ENCODE measurements around the gene ULK4. TPM values are rescaled to one million over a fixed set of nuclear protein-coding genes. Genes with fewer than 3 reads are reported as not detected.

ULK4 gene
- polyA plus RNA-seq, 4 donors = 1.1 to 2.8 (median 1.8) TPM

DNA sequence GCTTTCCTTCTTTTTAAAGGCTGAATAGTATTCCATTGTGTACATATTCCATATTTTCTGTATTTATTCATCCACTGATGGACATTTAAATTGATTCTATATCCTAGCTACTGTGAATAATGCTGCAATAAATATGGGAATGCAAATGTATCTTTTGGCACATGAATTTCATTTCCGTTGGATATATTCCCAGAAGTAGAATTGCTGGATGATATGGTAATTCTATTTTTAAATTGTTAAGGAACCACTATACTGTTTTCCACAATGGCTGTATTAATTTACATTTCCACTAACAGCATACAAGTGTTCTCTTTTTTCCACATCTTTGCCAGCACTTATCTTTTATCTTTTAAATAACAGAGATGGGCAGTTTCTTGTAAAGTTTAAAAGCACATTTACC, 459.9 kb downstream of the ULK4 start:
- Histone ChIP-seq H3K36me3 (ENCODE audit: control insufficient read depth in 3 of 3, insufficient read depth in 2 of 3, low read depth in 1 of 3, low read length in 3 of 3) (no peaks in the 10 kb centered on the region), H3K27ac (ENCODE audit: low read depth in 1 of 3, low read length in 2 of 3) (no peak overlapping the region), H3K4me1 (ENCODE audit: control insufficient read depth in 3 of 3, insufficient read depth in 2 of 3, low read depth in 1 of 3, low read length in 2 of 3) (no peaks in the 10 kb centered on the region), H3K27me3 (ENCODE audit: control insufficient read depth in 3 of 3, insufficient read depth in 3 of 3, low read length in 3 of 3) (no peaks in the 10 kb centered on the region), H3K9me3 (ENCODE audit: control insufficient read depth in 2 of 2, insufficient read depth in 1 of 2, low read depth in 1 of 2, low read length in 1 of 2) (no peaks in the 10 kb centered on the region), H3K4me3 (ENCODE audit: low read depth in 1 of 3, low read length in 3 of 3) (no peak overlapping the region)
- FAIRE-seq (no peak), DNase-seq (no peak)
- 63 to 97% (median 78%) methylated on average over 1 of the region's 1 CpG for WGBS, 3 donors

DNA sequence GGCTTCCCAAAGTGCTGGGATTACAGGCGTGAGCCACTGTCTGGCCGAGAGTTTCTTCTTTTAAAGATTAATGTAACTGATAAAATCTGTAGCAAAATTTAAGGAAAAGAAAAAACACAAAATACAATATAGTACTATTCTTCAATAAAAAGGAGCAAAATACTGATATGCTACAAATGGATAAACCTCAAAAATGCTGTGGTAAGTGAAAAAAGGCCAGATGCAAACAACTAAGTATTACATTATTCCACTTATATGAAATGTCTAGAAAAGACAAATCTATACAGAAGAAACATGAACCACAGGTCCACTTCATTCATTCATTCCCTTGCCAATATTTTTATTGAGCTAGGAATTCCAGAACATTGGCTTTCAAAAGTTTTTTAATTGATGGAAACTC, 463.1 kb downstream of the ULK4 start:
- Histone ChIP-seq H3K4me3 (ENCODE audit: low read depth in 1 of 3, low read length in 3 of 3) (no peak overlapping the region), H3K27ac (ENCODE audit: low read depth in 1 of 3, low read length in 2 of 3) (no peak overlapping the region), H3K27me3 (ENCODE audit: control insufficient read depth in 3 of 3, insufficient read depth in 3 of 3, low read length in 3 of 3) (no peaks in the 10 kb centered on the region), H3K36me3 (ENCODE audit: control insufficient read depth in 3 of 3, insufficient read depth in 2 of 3, low read depth in 1 of 3, low read length in 3 of 3) (no peaks in the 10 kb centered on the region), H3K4me1 (ENCODE audit: control insufficient read depth in 3 of 3, insufficient read depth in 2 of 3, low read depth in 1 of 3, low read length in 2 of 3) (no peaks in the 10 kb centered on the region), H3K9me3 (ENCODE audit: control insufficient read depth in 2 of 2, insufficient read depth in 1 of 2, low read depth in 1 of 2, low read length in 1 of 2) (no peaks in the 10 kb centered on the region)
- FAIRE-seq (no peak), DNase-seq (no peak)
- WGBS, 3 donors = 89 to 96% (median 94%) methylated on average over 2 of the region's 2 CpGs

- Histone ChIP-seq H3K36me3 (ENCODE audit: control insufficient read depth in 3 of 3, insufficient read depth in 2 of 3, low read depth in 1 of 3, low read length in 3 of 3) (no peaks in the 10 kb centered on the region), H3K27me3 (ENCODE audit: control insufficient read depth in 3 of 3, insufficient read depth in 3 of 3, low read length in 3 of 3) (no peaks in the 10 kb centered on the region), H3K9me3 (ENCODE audit: control insufficient read depth in 2 of 2, insufficient read depth in 1 of 2, low read depth in 1 of 2, low read length in 1 of 2) (no peaks in the 10 kb centered on the region), H3K4me3 (ENCODE audit: low read depth in 1 of 3, low read length in 3 of 3) (no peak overlapping the region), H3K4me1 (ENCODE audit: control insufficient read depth in 3 of 3, insufficient read depth in 2 of 3, low read depth in 1 of 3, low read length in 2 of 3) (no peaks in the 10 kb centered on the region), H3K27ac (ENCODE audit: low read depth in 1 of 3, low read length in 2 of 3) (no peak overlapping the region)
- FAIRE-seq (no peak), DNase-seq (no peak)
- WGBS, 3 donors = 87 to 93% (median 92%) methylated on average over 2 of the region's 2 CpGs
Measured at GRCh38 chr3:41490360-41490759, 471.5 kb downstream of the ULK4 start.

- H3K27me3 ChIP-seq (ENCODE audit: control insufficient read depth in 3 of 3, insufficient read depth in 3 of 3, low read length in 3 of 3) = no peaks in the 10 kb centered on the region
- H3K4me3 ChIP-seq (ENCODE audit: low read depth in 1 of 3, low read length in 3 of 3) = no peak overlapping the region
- no peak for DNase-seq
- 45 to 55% (median 46%) methylated on average over 1 of the region's 1 CpG for WGBS, 3 donors
- no peak overlapping the region for H3K27ac ChIP-seq (ENCODE audit: low read depth in 1 of 3, low read length in 2 of 3)
- H3K4me1 ChIP-seq (ENCODE audit: control insufficient read depth in 3 of 3, insufficient read depth in 2 of 3, low read depth in 1 of 3, low read length in 2 of 3) = no peaks in the 10 kb centered on the region
- no peak for FAIRE-seq
- H3K9me3 ChIP-seq (ENCODE audit: control insufficient read depth in 2 of 2, insufficient read depth in 1 of 2, low read depth in 1 of 2, low read length in 1 of 2) = no peaks in the 10 kb centered on the region
- no peaks in the 10 kb centered on the region for H3K36me3 ChIP-seq (ENCODE audit: control insufficient read depth in 3 of 3, insufficient read depth in 2 of 3, low read depth in 1 of 3, low read length in 3 of 3)
Measured at GRCh38 chr3:41489231-41489630, 472.7 kb downstream of the ULK4 start.

DNA sequence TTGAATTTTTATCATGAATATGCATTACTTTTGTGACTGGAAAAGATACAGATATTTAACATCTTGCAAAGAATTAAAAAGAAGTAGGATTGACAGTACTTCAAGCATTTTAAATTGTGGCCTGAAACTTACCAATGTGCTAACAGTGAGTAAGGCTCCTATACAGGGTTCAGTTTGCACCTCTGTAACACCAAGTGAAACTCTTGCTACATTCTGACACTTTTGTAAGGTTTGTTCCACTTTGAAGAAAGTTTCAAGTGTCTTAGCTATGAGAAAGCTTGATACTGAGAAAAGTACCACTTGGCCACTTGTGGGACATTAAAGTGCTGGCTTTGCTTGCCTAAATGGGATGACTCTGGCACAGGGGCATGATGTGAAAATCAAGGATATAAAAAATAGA, 473.4 kb downstream of the ULK4 start:
- no peaks in the 10 kb centered on the region for H3K9me3 ChIP-seq (ENCODE audit: control insufficient read depth in 2 of 2, insufficient read depth in 1 of 2, low read depth in 1 of 2, low read length in 1 of 2)
- H3K27ac ChIP-seq (ENCODE audit: low read depth in 1 of 3, low read length in 2 of 3) = no peak overlapping the region
- FAIRE-seq (no peak), DNase-seq (no peak)
- no peaks in the 10 kb centered on the region for H3K4me1 ChIP-seq (ENCODE audit: control insufficient read depth in 3 of 3, insufficient read depth in 2 of 3, low read depth in 1 of 3, low read length in 2 of 3)
- H3K4me3 ChIP-seq (ENCODE audit: low read depth in 1 of 3, low read length in 3 of 3) = no peak overlapping the region
- no peaks in the 10 kb centered on the region for H3K36me3 ChIP-seq (ENCODE audit: control insufficient read depth in 3 of 3, insufficient read depth in 2 of 3, low read depth in 1 of 3, low read length in 3 of 3)
- no peaks in the 10 kb centered on the region for H3K27me3 ChIP-seq (ENCODE audit: control insufficient read depth in 3 of 3, insufficient read depth in 3 of 3, low read length in 3 of 3)

GRCh38 chr3:41485484-41485883, 476.4 kb downstream of the ULK4 start:
- Histone ChIP-seq H3K4me1 (ENCODE audit: control insufficient read depth in 3 of 3, insufficient read depth in 2 of 3, low read depth in 1 of 3, low read length in 2 of 3) (no peaks in the 10 kb centered on the region), H3K27me3 (ENCODE audit: control insufficient read depth in 3 of 3, insufficient read depth in 3 of 3, low read length in 3 of 3) (no peaks in the 10 kb centered on the region), H3K27ac (ENCODE audit: low read depth in 1 of 3, low read length in 2 of 3) (no peak overlapping the region), H3K36me3 (ENCODE audit: control insufficient read depth in 3 of 3, insufficient read depth in 2 of 3, low read depth in 1 of 3, low read length in 3 of 3) (no peaks in the 10 kb centered on the region), H3K4me3 (ENCODE audit: low read depth in 1 of 3, low read length in 3 of 3) (no peak overlapping the region), H3K9me3 (ENCODE audit: control insufficient read depth in 2 of 2, insufficient read depth in 1 of 2, low read depth in 1 of 2, low read length in 1 of 2) (no peaks in the 10 kb centered on the region)
- no peak for DNase-seq
- 96 to 97% (median 96%) methylated on average over 4 of the region's 4 CpGs for WGBS, 3 donors
- no peak for FAIRE-seq

DNA sequence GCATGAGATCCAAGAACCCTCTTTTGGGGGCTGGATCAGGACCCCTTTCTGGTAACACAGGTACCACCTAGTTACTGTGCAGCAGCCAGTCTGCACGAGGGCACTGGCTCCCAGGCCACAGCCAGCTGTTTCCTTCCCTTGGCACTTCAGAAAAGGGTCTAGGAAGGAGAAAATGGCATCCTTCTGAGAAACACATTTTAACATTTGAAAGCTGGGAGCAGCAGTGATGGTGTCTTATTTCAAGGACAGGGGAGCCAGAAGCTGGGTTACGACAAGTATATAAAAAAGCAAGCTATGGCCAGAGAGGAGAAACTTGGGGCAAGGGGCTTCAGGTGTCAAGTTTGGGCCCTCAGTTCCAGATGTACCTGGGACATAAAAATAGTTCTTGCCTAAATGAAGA, 479.8 kb downstream of the ULK4 start:
- 67 to 83% (median 75%) methylated on average over 2 of the region's 2 CpGs for WGBS, 3 donors
- H3K27me3 ChIP-seq (ENCODE audit: control insufficient read depth in 3 of 3, insufficient read depth in 3 of 3, low read length in 3 of 3) = no peaks in the 10 kb centered on the region
- peaks cover 0 to 3% (median 0%) of the 10 kb centered on the region in 3 donors for H3K4me1 ChIP-seq (ENCODE audit: control insufficient read depth in 3 of 3, insufficient read depth in 2 of 3, low read depth in 1 of 3, low read length in 2 of 3)
- H3K9me3 ChIP-seq (ENCODE audit: control insufficient read depth in 2 of 2, insufficient read depth in 1 of 2, low read depth in 1 of 2, low read length in 1 of 2) = no peaks in the 10 kb centered on the region
- H3K27ac ChIP-seq (ENCODE audit: low read depth in 1 of 3, low read length in 2 of 3) = no peak overlapping the region
- H3K36me3 ChIP-seq (ENCODE audit: control insufficient read depth in 3 of 3, insufficient read depth in 2 of 3, low read depth in 1 of 3, low read length in 3 of 3) = no peaks in the 10 kb centered on the region
- no peak for DNase-seq
- FAIRE-seq = no peak
- H3K4me3 ChIP-seq (ENCODE audit: low read depth in 1 of 3, low read length in 3 of 3) = no peak overlapping the region

GRCh38 chr3:41478278-41478677, 483.6 kb downstream of the ULK4 start:
- peaks cover 0 to 2% of the 10 kb centered on the region in 2 donors for H3K9me3 ChIP-seq (ENCODE audit: control insufficient read depth in 2 of 2, insufficient read depth in 1 of 2, low read depth in 1 of 2, low read length in 1 of 2)
- DNase-seq (no peak), FAIRE-seq (no peak)
- peaks cover 0 to 3% (median 0%) of the 10 kb centered on the region in 3 donors for H3K4me1 ChIP-seq (ENCODE audit: control insufficient read depth in 3 of 3, insufficient read depth in 2 of 3, low read depth in 1 of 3, low read length in 2 of 3)
- WGBS, 3 donors = 63 to 95% (median 88%) methylated on average over 1 of the region's 1 CpG
- no peaks in the 10 kb centered on the region for H3K27me3 ChIP-seq (ENCODE audit: control insufficient read depth in 3 of 3, insufficient read depth in 3 of 3, low read length in 3 of 3)
- H3K4me3 ChIP-seq (ENCODE audit: low read depth in 1 of 3, low read length in 3 of 3) = no peak overlapping the region
- no peaks in the 10 kb centered on the region for H3K36me3 ChIP-seq (ENCODE audit: control insufficient read depth in 3 of 3, insufficient read depth in 2 of 3, low read depth in 1 of 3, low read length in 3 of 3)
- H3K27ac ChIP-seq (ENCODE audit: low read depth in 1 of 3, low read length in 2 of 3) = no peak overlapping the region

- H3K9me3 ChIP-seq (ENCODE audit: control insufficient read depth in 2 of 2, insufficient read depth in 1 of 2, low read depth in 1 of 2, low read length in 1 of 2) = peaks cover 0 to 6% of the 10 kb centered on the region in 2 donors
- H3K4me3 ChIP-seq (ENCODE audit: low read depth in 1 of 3, low read length in 3 of 3) = no peak overlapping the region
- H3K27me3 ChIP-seq (ENCODE audit: control insufficient read depth in 3 of 3, insufficient read depth in 3 of 3, low read length in 3 of 3) = no peaks in the 10 kb centered on the region
- H3K27ac ChIP-seq (ENCODE audit: low read depth in 1 of 3, low read length in 2 of 3) = no peak overlapping the region
- no peaks in the 10 kb centered on the region for H3K36me3 ChIP-seq (ENCODE audit: control insufficient read depth in 3 of 3, insufficient read depth in 2 of 3, low read depth in 1 of 3, low read length in 3 of 3)
- no peak for FAIRE-seq
- peak in 1 of 2 donors; percentile 71 for DNase-seq
- H3K4me1 ChIP-seq (ENCODE audit: control insufficient read depth in 3 of 3, insufficient read depth in 2 of 3, low read depth in 1 of 3, low read length in 2 of 3) = peaks cover 0 to 3% (median 0%) of the 10 kb centered on the region in 3 donors
- WGBS, 3 donors = 27 to 65% (median 54%) methylated on average over 2 of the region's 2 CpGs
Measured at GRCh38 chr3:41477399-41478014, 484.4 kb downstream of the ULK4 start.
